ENCODE results near the gene NDUFS2.

GRCh38 chr1:161244888-161245287 is 42.7 kb downstream of the NDUFS2 start:
- TF ChIP-seq, protein P1, sequence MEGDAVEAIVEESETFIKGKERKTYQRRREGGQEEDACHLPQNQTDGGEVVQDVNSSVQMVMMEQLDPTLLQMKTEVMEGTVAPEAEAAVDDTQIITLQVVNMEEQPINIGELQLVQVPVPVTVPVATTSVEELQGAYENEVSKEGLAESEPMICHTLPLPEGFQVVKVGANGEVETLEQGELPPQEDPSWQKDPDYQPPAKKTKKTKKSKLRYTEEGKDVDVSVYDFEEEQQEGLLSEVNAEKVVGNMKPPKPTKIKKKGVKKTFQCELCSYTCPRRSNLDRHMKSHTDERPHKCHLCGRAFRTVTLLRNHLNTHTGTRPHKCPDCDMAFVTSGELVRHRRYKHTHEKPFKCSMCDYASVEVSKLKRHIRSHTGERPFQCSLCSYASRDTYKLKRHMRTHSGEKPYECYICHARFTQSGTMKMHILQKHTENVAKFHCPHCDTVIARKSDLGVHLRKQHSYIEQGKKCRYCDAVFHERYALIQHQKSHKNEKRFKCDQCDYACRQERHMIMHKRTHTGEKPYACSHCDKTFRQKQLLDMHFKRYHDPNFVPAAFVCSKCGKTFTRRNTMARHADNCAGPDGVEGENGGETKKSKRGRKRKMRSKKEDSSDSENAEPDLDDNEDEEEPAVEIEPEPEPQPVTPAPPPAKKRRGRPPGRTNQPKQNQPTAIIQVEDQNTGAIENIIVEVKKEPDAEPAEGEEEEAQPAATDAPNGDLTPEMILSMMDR (conservative IDR thresholded peaks at IDR 0.05) = no peak
- TF ChIP-seq ZFX (IDR thresholded peaks at IDR 0.05) = no peak
